Inflammatory macrophage (primary cell): Measurements from ENCODE around the gene JAM2.
"Not testable (repeated sequence)": the region's sequence is repeated elsewhere in the genome, so short reads cannot be mapped to it uniquely, and the experiment has no call there.

Source experiments
- DNase-seq, 2 donors: peaks; one replicate each; pipeline ENCODE4 v3.0.0-alpha.2; 2020 to 2022

Gene JAM2

DNA sequence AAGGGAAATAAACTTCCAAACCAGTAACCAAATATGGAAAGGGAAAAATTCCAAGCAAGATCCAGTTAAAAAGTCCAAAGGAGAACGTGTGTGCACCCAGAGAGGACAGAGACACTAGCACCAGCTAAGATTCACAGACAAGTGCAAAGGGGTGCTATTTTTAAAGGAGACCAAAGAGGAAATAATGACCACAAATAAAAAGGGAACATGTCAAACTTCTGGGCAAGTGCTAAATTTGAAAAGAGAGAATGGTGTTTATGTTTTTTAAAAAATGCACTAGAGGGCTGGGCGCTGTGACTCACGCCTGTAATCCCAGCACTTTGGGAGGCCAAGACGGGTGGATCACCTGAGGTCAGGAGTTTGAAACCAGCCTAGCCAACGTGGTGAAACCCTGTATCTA is 8.6 kb downstream of the JAM2 start:
- peak in 1 of 2 donors; percentile 46 for DNase-seq

DNA sequence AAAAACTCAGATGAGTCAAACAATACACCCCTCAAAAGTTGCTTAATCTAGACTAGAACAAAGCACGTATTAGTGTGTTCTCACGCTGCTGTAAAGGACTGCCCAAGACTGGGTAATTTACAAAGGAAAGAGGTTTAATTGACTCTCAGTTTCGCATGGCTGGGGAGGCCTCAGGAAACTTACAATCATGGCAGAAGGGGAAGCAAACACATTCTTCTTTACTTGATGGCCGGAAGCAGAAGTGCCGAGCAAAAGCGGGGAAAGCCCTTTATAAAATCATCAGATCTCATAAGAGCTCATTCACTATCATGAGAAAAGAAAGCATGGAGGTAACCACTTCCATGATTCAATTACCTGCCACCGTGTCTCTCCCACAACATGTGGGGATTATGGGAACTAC is 10.1 kb downstream of the JAM2 start:
- peak in 1 of 2 donors; percentile 13 for DNase-seq

DNA sequence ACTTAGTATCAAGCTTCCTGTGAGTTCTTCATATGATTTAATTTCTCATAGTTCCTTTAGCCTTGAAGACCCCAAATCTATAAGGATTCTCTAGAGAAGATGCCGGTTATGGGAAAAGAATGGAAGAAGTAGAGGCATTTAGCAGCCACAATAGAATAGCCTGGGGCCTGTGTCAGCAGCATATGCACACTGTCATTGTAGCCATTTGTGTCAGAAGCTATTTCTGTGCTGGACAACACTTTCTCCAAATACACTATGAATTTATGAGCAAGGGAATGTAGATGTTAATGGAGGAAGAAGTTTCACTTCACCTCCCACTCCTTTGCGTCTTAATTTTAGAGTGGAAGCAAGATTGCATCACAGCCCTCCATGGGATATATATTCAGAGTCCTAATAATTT is 17.4 kb downstream of the JAM2 start:
- no peak for DNase-seq

GRCh38 chr21:25657140-25657539 is 18.1 kb downstream of the JAM2 start:
- no peak for DNase-seq

DNA sequence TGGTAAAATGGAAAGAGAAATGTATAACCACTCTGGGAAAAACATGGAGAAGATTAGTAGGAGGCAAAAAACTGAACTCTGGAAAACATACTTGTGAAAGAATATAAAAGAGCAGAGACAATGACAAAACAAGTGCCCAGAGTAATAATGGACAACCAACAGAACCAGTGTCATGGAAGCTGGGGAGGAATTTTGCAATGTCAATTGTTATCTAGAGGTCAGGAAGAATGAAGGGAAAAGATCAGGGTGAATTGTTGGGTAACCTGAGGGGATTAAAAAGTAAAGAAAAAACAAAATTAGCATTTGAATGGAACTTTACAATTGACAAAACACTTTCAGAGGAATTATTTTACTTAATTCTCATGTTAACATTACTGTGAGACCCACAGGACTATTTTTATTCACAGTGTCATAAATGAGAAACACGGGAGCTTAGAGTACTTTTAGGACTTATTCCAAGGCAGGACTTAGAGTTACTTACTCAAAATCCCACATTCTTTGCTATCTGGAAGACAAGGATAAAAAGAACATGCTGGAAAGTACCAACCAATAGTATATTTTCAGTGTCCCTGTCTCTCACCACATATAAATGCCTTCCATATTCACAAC is 19.5 kb downstream of the JAM2 start:
- no peak for DNase-seq

DNA sequence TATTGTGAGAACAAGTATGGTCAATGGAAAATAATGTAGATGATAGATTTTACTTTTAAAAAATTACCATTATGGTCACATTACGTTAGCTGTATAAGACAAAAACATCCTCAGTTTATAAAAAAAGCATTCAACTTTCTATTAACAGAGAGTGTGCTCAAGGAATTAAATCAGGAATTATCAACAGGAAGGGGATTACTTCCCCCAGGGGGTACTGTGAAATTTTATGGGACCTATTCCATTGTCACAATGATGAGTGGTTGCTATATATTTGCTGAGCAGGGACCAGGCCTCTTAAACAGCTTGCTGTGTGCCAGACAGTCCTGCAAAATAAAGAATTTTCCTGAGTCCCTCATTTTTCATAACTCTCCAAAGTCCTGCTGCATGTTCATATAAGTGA is 21.2 kb downstream of the JAM2 start:
- no peak for DNase-seq

- DNase-seq, result no peak
Observed at GRCh38 chr21:25664491-25664931, 25.5 kb downstream of the JAM2 start.

GRCh38 chr21:25670726-25671125 is 31.7 kb downstream of the JAM2 start:
- DNase-seq, result no peak

- DNase-seq, result no peak
Observed at GRCh38 chr21:25676451-25676850, 37.4 kb downstream of the JAM2 start.

- DNase-seq, result no peak
Observed at GRCh38 chr21:25682382-25682781, 43.3 kb downstream of the JAM2 start.

GRCh38 chr21:25687787-25688186 is 48.7 kb downstream of the JAM2 start:
- no peak for DNase-seq

DNA sequence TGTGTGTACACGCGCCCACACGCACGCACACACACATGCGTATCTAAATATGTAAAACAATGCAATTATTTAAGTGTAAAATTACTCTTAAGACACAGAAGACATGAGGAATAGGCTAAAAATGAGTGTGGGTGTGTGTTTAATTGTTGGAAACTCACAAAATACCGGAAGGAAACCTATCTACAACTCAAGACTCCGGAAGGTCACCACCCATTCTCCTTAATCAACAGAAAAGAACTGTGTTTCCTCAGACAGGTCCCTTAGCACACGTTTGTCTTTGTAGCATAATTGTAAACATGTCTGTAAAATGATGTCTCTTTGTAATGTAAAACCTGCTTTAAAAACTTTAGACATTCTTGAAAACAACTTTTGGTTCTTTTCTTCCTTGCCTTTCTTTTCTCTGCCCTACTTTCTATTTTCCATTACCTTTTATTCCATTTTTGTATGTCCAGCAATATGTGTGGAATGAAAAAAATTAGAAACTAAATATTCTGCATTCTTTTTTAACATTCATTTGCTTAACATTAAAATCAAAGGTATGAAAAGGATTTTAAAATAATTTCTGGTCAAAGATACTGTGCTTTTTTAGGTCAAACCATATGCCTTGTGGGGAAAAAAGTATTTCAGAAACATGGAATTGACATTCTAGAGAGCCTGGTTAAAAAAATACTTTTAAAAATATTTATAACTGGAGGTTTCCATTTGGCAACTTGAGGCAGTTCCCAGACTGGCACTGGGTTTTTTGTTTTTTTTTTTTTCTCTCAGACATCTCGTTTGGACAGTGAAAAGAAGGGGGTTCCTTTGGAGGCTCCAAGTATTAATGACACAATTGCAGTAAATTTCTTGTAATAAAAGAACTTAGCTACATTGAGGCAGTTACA is 49.5 kb downstream of the JAM2 start:
- DNase-seq, result no peak

DNA sequence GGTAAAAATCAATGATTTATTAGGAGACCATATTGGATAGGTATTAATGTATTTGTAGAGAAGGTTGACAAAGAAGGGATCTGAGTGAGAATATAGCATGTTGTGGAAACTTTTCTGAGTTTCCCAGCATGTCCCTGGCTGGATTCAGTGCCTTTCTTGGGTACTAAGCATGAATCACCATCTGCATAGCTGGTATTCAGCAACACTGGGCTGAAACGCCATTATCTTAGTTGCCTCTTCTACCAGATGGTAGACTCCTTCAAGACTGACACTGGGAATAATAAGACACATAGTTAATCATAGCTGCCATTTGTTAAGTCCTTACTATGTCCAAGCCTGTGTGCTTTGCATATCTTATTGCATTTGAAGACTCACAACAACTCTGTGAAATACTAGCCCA is 50.2 kb downstream of the JAM2 start:
- DNase-seq, result no peak

DNA sequence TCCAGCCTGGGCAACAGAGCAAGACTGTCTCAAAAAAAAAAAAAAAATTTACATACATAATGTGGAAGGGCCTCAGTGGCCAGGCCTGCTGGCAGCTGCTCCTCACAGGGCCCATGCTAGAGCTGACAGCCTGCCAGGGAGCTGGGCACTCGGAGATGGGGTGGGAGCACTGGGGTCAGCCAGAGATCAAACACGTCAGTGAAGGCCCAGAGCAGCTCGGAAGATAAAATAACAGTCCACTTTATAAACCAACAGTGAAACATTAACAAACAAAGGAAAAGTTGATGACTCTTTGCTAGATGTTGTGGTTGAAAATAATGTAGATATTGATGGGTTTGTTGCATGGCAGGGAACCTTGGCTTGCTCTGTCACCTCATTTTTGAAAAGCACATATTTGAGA is 52.9 kb downstream of the JAM2 start:
- DNase-seq, result no peak

DNA sequence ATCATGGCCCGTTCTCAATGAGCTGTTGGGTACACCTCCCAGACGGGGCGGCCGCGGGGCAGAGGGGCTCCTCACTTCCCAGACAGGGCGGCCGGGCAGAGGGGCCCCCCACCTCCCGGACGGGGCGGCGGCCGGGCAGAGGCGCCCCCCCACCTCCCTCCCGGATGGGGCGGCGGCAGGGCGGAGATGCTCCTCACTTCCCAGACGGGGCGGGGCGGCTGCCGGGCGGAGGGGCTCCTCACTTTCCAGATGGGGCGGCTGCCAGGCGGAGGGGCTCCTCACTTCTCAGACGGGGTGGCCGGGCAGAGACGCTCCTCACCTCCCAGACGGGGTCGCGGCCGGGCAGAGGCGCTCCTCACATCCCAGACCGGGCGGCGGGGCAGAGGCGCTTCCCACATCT is 56.4 kb downstream of the JAM2 start:
- not testable (repeated sequence) for DNase-seq

- DNase-seq, result no peak
Observed at GRCh38 chr21:25700741-25701140, 61.7 kb downstream of the JAM2 start.

DNA sequence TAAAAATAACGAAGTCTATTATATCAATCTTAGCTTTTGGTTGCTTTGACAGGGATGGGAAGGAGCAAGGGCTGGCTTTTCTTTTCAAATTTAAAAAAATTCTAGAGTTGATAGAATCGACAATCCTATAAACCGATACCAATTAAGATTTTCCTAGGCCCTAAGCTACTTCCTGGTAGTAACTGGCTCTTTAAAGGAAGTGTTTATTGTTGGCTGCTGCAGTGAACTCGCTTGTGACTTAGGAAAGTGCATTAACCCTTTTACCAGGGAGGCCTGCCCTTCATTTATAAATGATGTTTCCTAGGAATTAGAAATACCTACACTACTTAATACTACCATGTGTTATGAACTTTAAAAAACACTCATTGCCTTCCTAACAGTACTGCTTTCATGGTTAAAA is 62.5 kb downstream of the JAM2 start:
- DNase-seq, result peak in 1 of 2 donors; percentile 8

- peak; percentile 53 to 60 for DNase-seq
Observed at GRCh38 chr21:25708467-25709065, 69.5 kb downstream of the JAM2 start.

DNA sequence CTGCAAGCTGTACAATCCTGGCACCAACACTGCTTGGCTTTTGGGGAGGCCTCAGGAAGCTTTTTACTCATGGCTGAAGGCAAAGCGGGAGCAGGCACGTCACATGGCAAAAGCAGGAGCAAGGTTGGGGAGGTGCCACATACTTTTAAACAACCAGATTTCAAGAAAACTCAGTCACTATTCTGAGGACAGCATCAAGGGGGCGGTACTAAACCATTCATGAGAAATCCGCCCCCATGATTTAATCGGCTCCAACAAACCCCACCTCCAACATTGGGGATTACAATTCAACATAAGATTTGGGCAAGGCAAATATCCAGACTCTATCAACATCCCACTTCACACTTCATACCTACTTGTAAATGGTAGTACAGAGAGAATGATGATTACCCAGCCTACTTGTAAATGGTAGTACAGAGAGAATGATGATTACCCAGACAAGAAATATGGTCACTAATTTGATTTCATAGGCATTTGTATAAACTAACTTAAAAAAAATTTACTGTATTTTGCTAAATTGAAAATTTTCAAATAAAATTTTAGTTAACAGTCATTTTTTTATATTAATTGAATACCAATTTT is 70.7 kb downstream of the JAM2 start:
- no peak for DNase-seq

DNA sequence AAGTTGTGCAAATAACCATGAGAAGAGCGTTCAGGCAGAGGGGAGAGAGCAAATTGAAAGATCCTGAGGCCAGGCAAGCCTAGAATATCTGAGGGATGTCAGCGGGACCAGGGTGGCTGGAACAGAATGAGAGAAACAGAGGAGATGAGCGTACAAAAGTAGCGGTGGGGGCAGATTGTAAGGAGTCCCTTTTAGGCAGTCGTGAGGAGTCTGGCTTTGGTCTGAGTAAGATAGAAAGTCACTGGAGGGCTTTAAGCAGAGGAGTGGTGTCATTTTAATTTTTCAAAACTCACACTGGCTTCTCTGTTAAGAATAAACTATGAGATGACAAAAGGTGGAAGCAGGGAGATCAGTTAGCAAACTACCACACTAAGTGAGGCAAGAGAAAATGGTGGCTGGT is 71.5 kb downstream of the JAM2 start:
- no peak for DNase-seq

GRCh38 chr21:25714066-25714465 is 75.0 kb downstream of the JAM2 start:
- not testable (repeated sequence) for DNase-seq

DNA sequence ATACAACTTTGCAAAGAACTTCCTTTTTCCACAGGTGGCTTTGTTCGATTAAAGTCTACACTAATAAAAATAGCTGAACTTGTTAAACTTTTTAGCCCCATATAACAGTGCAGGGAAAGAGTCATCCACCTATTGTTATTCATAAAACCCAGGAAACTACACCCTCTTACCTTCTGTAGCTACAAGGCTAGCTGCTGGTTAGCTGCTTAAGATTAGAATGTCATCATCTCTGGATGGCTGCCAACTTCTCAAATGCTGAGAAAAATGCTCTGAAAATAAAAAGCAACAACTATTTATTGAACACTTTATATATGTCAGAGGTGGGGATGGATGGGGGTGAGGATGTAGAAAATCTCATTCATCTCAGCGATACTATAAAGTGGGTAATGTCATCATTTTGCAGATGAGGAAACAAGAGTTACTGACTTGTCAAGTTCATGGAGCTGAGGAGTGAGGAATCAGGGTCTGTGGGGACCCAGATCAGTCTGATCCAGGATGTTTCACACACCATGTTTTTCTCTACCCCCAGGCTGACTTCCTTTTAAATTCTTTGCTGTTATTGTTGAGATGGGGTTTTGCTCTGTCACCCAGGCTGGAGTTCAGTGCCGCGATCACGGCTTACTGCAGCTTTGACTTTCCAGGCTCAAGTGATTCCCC is 78.6 kb downstream of the JAM2 start:
- DNase-seq, result no peak

DNA sequence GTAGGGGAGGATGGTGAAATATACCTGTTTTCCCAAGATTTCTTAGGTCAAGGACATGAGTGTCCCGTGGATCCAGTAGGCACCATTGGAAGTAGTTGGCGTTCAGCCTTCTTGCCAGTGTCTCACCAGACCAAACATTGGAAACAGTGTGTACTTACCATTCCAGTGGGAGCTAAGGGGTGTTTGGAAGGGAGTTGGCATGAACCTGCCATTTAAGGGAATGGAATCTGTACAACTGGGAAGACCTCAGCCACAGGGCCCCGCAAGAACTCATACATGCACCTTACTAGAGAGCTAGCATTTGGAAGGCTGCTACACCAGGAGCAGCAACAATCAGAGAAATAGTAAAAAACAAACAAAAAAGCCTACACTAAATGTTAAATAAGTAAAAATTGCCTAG is 82.9 kb downstream of the JAM2 start:
- no peak for DNase-seq
